SK-N-MC (cell line): ENCODE data around the gene ZNF784.

Experiments
- DNase-seq: peaks from one replicate; pipeline ENCODE4 v3.0.0-alpha.2; 2011; ENCODE audit warnings: low read depth, low spot score
- H3K27ac ChIP-seq: fragments of 200-600 bp; sonication (generic); 2 replicates; pipeline ENCODE4 v1.5.1; 2016; ENCODE audit warnings: mixed run types
- H3K36me3 ChIP-seq: fragments of 200-600 bp; sonication (generic); 2 replicates; pipeline ENCODE4 v1.6.1; 2017; ENCODE audit warnings: antibody characterized with exemption, low read length, mixed read lengths; ENCODE audit not compliant: insufficient read depth
- H3K4me3 ChIP-seq: fragments of 200-600 bp; sonication (generic); 2 replicates; pipeline ENCODE4 v1.5.1; 2016
- H3K9ac ChIP-seq: fragments of 200-600 bp; sonication (generic); 2 replicates; pipeline ENCODE4 v1.8.0; 2017; ENCODE audit warnings: mixed run types, mixed read lengths; ENCODE audit not compliant: insufficient read length
- H3K9me3 ChIP-seq: fragments of 200-600 bp; sonication (generic); 2 replicates; pipeline ENCODE4 v1.6.1; 2017; ENCODE audit warnings: low read depth, mild to moderate bottlenecking, antibody characterized with exemption, low read length, moderate library complexity, mixed read lengths
- EZH2 ChIP-seq: fragments of 200-600 bp; sonication (generic); IDR thresholded peaks from one replicate; pipeline ENCODE4 v1.6.1; 2017; ENCODE audit warnings: antibody characterized with exemption
- FOXP2 ChIP-seq: optimal IDR thresholded peaks from 2 replicates; pipeline ENCODE3; 2011; ENCODE audit warnings: mild to moderate bottlenecking, moderate library complexity; ENCODE audit not compliant: insufficient read depth; ENCODE audit errors: extremely low read length, control extremely low read depth
- POLR2AphosphoS5 ChIP-seq: IDR thresholded peaks from 2 replicates; pipeline ENCODE4 v1.6.1; 2012; ENCODE audit warnings: mild to moderate bottlenecking, low read depth, low read length, borderline replicate concordance

ZNF784 gene

GRCh38 chr19:55642153-55643002 lies 18.0 kb upstream of the ZNF784 start:
- H3K27ac ChIP-seq = peak overlapping the region; percentile 92
- peak overlapping the region; percentile 92 for H3K4me3 ChIP-seq
- H3K9me3 ChIP-seq = no peaks in the 10 kb centered on the region
- peak overlapping the region; percentile 87 for H3K9ac ChIP-seq
- peaks cover 19% of the 10 kb centered on the region for H3K36me3 ChIP-seq
- TF ChIP-seq EZH2 (no peak), POLR2AphosphoS5 (peak; percentile 19; the same call in 1 of the 2 replicates), FOXP2 (no peak)
- no peak for DNase-seq

GRCh38 chr19:55641426-55642152 lies 17.2 kb upstream of the ZNF784 start:
- peak overlapping the region; percentile 87 for H3K9ac ChIP-seq
- peaks cover 15% of the 10 kb centered on the region for H3K36me3 ChIP-seq
- H3K27ac ChIP-seq = peak overlapping the region; percentile 92
- H3K4me3 ChIP-seq = peak overlapping the region; percentile 92
- DNase-seq = no peak
- TF ChIP-seq POLR2AphosphoS5 (peak; percentile 45; the same call in 1 of the 2 replicates), FOXP2 (no peak)
- no peaks in the 10 kb centered on the region for H3K9me3 ChIP-seq

GRCh38 chr19:55640577-55641425 lies 16.4 kb upstream of the ZNF784 start, which contains the start of gene ZNF580:
Gene ZNF580, plus strand, starts transcription at chr19:55641002. Its CDS starts 1,507 bp downstream, at chr19:55642509.
- DNase-seq = no peak
- Histone ChIP-seq H3K36me3 (peaks cover 15% of the 10 kb centered on the region), H3K9ac (peak within 1 kb of the TSS; percentile 87), H3K4me3 (peak within 1 kb of the TSS; percentile 92), H3K27ac (peak within 1 kb of the TSS; percentile 92), H3K9me3 (no peaks in the 10 kb centered on the region)
- TF ChIP-seq FOXP2 (no peak), POLR2AphosphoS5 (no peak; the same call in 1 of the 2 replicates), EZH2 (no peak)

- DNase-seq = no peak
- Histone ChIP-seq H3K9ac (peak overlapping the region; percentile 87), H3K9me3 (no peaks in the 10 kb centered on the region), H3K27ac (peak overlapping the region; percentile 92), H3K36me3 (peaks cover 9% of the 10 kb centered on the region), H3K4me3 (peak overlapping the region; percentile 92)
- TF ChIP-seq EZH2 (no peak), FOXP2 (no peak), POLR2AphosphoS5 (no peak)
Observed at GRCh38 chr19:55640043-55640576, 15.7 kb upstream of the ZNF784 start.

- Histone ChIP-seq H3K27ac (peak overlapping the region; percentile 71), H3K9ac (no peak overlapping the region), H3K9me3 (no peaks in the 10 kb centered on the region), H3K4me3 (no peak overlapping the region), H3K36me3 (no peaks in the 10 kb centered on the region)
- TF ChIP-seq FOXP2 = no peak
- TF ChIP-seq EZH2 = no peak
- TF ChIP-seq POLR2AphosphoS5 = no peak; the same call in 1 of the 2 replicates
- no peak for DNase-seq
Observed at GRCh38 chr19:55638864-55639359, 14.5 kb upstream of the ZNF784 start.

- H3K9ac ChIP-seq = no peak overlapping the region
- no peak for DNase-seq
- TF ChIP-seq FOXP2 (no peak), POLR2AphosphoS5 (no peak), EZH2 (no peak)
Observed at GRCh38 chr19:55637534-55637933, 13.2 kb upstream of the ZNF784 start.

GRCh38 chr19:55636723-55637122 lies 12.4 kb upstream of the ZNF784 start:
- TF ChIP-seq FOXP2 (no peak), EZH2 (no peak), POLR2AphosphoS5 (no peak)
- H3K9me3 ChIP-seq = no peaks in the 10 kb centered on the region
- H3K9ac ChIP-seq = no peak overlapping the region
- DNase-seq = no peak
- no peaks in the 10 kb centered on the region for H3K36me3 ChIP-seq
- H3K4me3 ChIP-seq = no peak overlapping the region
- no peak overlapping the region for H3K27ac ChIP-seq

More at GRCh38 chr19:55637534-55637933, 13.2 kb upstream of the ZNF784 start:
- Histone ChIP-seq H3K4me3 (no peak overlapping the region), H3K27ac (no peak overlapping the region), H3K36me3 (no peaks in the 10 kb centered on the region), H3K9me3 (no peaks in the 10 kb centered on the region)

GRCh38 chr19:55635856-55636440 lies 11.6 kb upstream of the ZNF784 start:
- H3K27ac ChIP-seq = no peak overlapping the region
- H3K36me3 ChIP-seq = no peaks in the 10 kb centered on the region
- peak overlapping the region; percentile 94 for H3K4me3 ChIP-seq
- TF ChIP-seq FOXP2 = no peak
- TF ChIP-seq POLR2AphosphoS5 = no peak
- no peak for TF ChIP-seq EZH2
- peak overlapping the region; percentile 98 for H3K9ac ChIP-seq
- DNase-seq = no peak
- no peaks in the 10 kb centered on the region for H3K9me3 ChIP-seq
